ENCODE results near the gene CASZ1.

DNA sequence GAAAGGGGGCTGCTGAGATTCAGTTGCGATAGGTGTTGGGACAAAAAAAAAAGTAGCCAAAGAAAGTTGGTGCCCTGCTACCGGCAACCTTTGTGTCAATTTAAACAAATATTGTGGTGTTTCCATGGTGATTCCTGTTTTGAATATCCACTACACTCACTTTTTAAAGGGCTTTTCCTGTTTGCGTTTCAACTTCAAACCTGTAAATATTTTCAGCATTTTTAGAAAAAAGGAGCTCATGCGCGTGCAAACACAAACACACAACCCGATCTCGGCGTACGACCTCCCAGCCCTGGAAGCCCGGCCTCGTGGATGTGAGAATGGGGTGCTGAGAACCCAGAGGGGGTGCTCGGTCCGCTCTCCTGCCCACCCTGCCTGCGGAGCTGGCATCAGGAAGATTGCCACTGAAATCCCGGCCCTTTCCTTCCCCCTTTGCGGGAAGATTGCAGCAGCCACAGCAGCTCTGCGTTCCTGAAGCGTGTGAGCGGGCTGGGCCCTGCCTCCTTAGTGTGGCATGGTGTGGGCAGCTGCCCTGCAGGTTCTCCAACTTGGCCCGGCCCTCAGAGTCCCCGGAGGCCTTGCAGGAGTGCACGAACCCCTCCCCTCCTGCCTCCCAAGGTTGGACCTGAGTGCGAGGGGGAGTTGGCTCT, 34.8 kb downstream of the CASZ1 start:
- TF ChIP-seq EP300 (IDR thresholded peaks at IDR 0.05), result no peak
- TF ChIP-seq, protein P1, sequence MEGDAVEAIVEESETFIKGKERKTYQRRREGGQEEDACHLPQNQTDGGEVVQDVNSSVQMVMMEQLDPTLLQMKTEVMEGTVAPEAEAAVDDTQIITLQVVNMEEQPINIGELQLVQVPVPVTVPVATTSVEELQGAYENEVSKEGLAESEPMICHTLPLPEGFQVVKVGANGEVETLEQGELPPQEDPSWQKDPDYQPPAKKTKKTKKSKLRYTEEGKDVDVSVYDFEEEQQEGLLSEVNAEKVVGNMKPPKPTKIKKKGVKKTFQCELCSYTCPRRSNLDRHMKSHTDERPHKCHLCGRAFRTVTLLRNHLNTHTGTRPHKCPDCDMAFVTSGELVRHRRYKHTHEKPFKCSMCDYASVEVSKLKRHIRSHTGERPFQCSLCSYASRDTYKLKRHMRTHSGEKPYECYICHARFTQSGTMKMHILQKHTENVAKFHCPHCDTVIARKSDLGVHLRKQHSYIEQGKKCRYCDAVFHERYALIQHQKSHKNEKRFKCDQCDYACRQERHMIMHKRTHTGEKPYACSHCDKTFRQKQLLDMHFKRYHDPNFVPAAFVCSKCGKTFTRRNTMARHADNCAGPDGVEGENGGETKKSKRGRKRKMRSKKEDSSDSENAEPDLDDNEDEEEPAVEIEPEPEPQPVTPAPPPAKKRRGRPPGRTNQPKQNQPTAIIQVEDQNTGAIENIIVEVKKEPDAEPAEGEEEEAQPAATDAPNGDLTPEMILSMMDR (IDR thresholded peaks at IDR 0.05), result no peak
- peak in 1 of 4 donors; percentile 49 for TF ChIP-seq POLR2A (IDR thresholded peaks at IDR 0.05)
- TF ChIP-seq POLR2AphosphoS5 (IDR thresholded peaks at IDR 0.05), result no peak
